Measurements from ENCODE around the gene DCST2. TPM values are rescaled to one million over a fixed set of nuclear protein-coding genes. Genes with fewer than 3 reads are reported as not detected.
A peak's percentile ranks its signal among the peaks of the same experiment; 100 is the strongest.
"Not testable (repeated sequence)": the region's sequence is repeated elsewhere in the genome, so short reads cannot be mapped to it uniquely, and the experiment has no call there.

DCST2 gene
- total RNA-seq, 4 donors from 2014 or later = 0.90 to 4.2 (median 1.7) TPM

DNA sequence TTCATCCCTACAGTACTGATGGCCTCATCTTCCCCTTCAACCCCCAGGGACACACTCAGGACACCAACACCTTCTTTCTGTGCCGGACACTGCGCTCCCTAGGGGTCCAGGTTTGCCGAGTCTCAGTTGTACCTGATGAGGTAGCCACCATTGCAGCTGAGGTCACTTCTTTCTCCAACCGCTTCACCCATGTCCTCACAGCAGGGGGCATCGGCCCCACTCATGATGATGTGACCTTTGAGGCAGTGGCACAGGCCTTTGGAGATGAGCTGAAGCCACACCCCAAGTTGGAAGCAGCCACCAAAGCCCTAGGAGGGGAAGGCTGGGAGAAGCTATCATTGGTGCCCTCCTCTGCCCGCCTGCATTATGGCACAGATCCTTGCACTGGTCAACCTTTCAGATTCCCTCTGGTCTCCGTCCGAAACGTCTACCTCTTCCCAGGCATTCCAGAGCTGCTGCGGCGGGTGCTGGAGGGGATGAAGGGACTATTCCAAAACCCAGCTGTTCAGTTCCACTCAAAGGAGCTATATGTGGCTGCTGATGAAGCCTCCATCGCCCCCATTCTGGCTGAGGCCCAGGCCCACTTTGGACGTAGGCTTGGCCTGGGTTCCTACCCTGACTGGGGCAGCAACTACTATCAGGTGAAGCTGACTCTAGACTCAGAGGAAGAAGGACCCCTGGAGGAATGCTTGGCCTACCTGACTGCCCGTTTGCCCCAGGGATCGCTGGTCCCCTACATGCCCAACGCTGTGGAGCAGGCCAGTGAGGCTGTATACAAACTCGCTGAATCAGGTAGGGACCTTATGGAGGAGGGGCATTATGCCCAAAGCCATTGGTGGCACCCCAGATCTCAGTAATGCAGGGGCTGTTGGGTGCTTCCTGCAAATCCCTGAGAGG, 45.3 kb downstream of the DCST2 start:
- H3K4me3 ChIP-seq = no peak overlapping the region
- WGBS, 2 donors = 86 to 87% methylated on average over 17 of the region's 17 CpGs
- H3K4me1 ChIP-seq = peaks cover 3 to 21% (median 9%) of the 10 kb centered on the region in 4 donors
- no peak for DNase-seq (ENCODE audit: low spot score in 2 of 2)
- H3K27ac ChIP-seq = no peak overlapping the region
- peaks cover 0 to 69% (median 0%) of the 10 kb centered on the region in 3 donors for H3K36me3 ChIP-seq
- TF ChIP-seq EP300 (IDR thresholded peaks at IDR 0.05) (no peak), CTCF (IDR thresholded peaks at IDR 0.05) (no peak), POLR2A (IDR thresholded peaks at IDR 0.05) (no peak)
- no peaks in the 10 kb centered on the region for H3K27me3 ChIP-seq
- no peaks in the 10 kb centered on the region for H3K9me3 ChIP-seq

GRCh38 chr1:154987326-154987725, 46.3 kb downstream of the DCST2 start:
- Histone ChIP-seq H3K27ac (no peak overlapping the region), H3K36me3 (peaks cover 0 to 60% (median 0%) of the 10 kb centered on the region in 3 donors), H3K9me3 (no peaks in the 10 kb centered on the region), H3K27me3 (no peaks in the 10 kb centered on the region), H3K4me1 (peaks cover 3 to 26% (median 12%) of the 10 kb centered on the region in 4 donors), H3K4me3 (no peak overlapping the region)
- 80 to 81% methylated on average over 6 of the region's 6 CpGs for WGBS, 2 donors
- no peak for DNase-seq (ENCODE audit: low spot score in 2 of 2)
- TF ChIP-seq EP300 (IDR thresholded peaks at IDR 0.05) = no peak
- TF ChIP-seq POLR2A (IDR thresholded peaks at IDR 0.05) = no peak
- TF ChIP-seq CTCF (IDR thresholded peaks at IDR 0.05) = no peak

- H3K4me3 ChIP-seq; DNase-seq (ENCODE audit: low spot score in 2 of 2); H3K9me3 ChIP-seq; H3K27ac ChIP-seq; H3K27me3 ChIP-seq: not testable (repeated sequence)
- Histone ChIP-seq H3K36me3 (peaks cover 0 to 54% (median 0%) of the 10 kb centered on the region in 3 donors), H3K4me1 (peaks cover 3 to 29% (median 13%) of the 10 kb centered on the region in 4 donors)
- 85 to 88% methylated on average over 4 of the region's 4 CpGs for WGBS, 2 donors
These were observed 46.8 kb downstream of the DCST2 start for GRCh38 chr1:154986736-154987135.

- Histone ChIP-seq H3K36me3 (peaks cover 0 to 28% (median 0%) of the 10 kb centered on the region in 3 donors), H3K4me3 (peak overlapping the region; percentile 49 to 86 (median 72)), H3K4me1 (peaks cover 3 to 29% (median 13%) of the 10 kb centered on the region in 4 donors), H3K27me3 (no peaks in the 10 kb centered on the region), H3K9me3 (no peaks in the 10 kb centered on the region), H3K27ac (peak overlapping the region in 3 of 4 donors; percentile 72 to 85 (median 73))
- no peak for TF ChIP-seq EP300 (IDR thresholded peaks at IDR 0.05)
- no peak for TF ChIP-seq POLR2A (IDR thresholded peaks at IDR 0.05)
- no peak for TF ChIP-seq CTCF (IDR thresholded peaks at IDR 0.05)
- WGBS, 2 donors = 16 to 26% methylated on average over 12 to 16 of the region's 17 CpGs
- DNase-seq (ENCODE audit: low spot score in 2 of 2) = no peak
These were observed 49.7 kb downstream of the DCST2 start for GRCh38 chr1:154983776-154984466.

GRCh38 chr1:154982897-154983648, 50.5 kb downstream of the DCST2 start, which contains the start of gene FLAD1:
TSS of gene FLAD1 (plus strand) at chr1:154983344. CDS start at chr1:154983695, 351 bp downstream.
- DNase-seq (ENCODE audit: low spot score in 2 of 2) = peak; percentile 92 to 100
- Histone ChIP-seq H3K9me3 (no peaks in the 10 kb centered on the region), H3K36me3 (peaks cover 0 to 24% (median 0%) of the 10 kb centered on the region in 3 donors), H3K27ac (peak within 1 kb of the TSS; percentile 15 to 85 (median 72)), H3K4me1 (peaks cover 3 to 26% (median 13%) of the 10 kb centered on the region in 4 donors), H3K27me3 (no peaks in the 10 kb centered on the region), H3K4me3 (peak within 1 kb of the TSS; percentile 49 to 86 (median 72))
- TF ChIP-seq POLR2A (IDR thresholded peaks at IDR 0.05) (peak in 1 of 2 donors; percentile 42), CTCF (IDR thresholded peaks at IDR 0.05) (peak in 2 of 5 experiments; percentile 30 to 61), EP300 (IDR thresholded peaks at IDR 0.05) (peak; percentile 71 to 90)
- WGBS, 2 donors = 0% methylated on average over 26 of the region's 26 CpGs
